NB4 (cell line): Measurements from ENCODE around the gene STUM.

ENCODE experiments used
- DNase-seq: peaks from one replicate; pipeline ENCODE4 v3.0.0; 2010; ENCODE audit warnings: low read depth
- H3K4me3 ChIP-seq: one replicate; pipeline ENCODE4 v1.5.1; 2011; ENCODE audit warnings: mild to moderate bottlenecking, low read depth, low read length, moderate library complexity
- MYC ChIP-seq: IDR thresholded peaks from 2 replicates; pipeline ENCODE4 v1.6.1; 2011; ENCODE audit warnings: low read depth, low read length
- POLR2A ChIP-seq: IDR thresholded peaks from 2 replicates; pipeline ENCODE4 v1.6.1; 2011; ENCODE audit warnings: mild to moderate bottlenecking; ENCODE audit not compliant: insufficient read length; ENCODE audit errors: extremely low read depth
- TF ChIP-seq, protein P1 (sequence below): IDR thresholded peaks from one replicate; pipeline ENCODE4 v1.5.1; 2012; ENCODE audit warnings: low read depth, low read length
- TF ChIP-seq, protein P2 (sequence below): IDR thresholded peaks from 2 replicates; pipeline ENCODE4 v1.6.1; 2011; ENCODE audit warnings: low read depth, low read length

The STUM gene

DNA sequence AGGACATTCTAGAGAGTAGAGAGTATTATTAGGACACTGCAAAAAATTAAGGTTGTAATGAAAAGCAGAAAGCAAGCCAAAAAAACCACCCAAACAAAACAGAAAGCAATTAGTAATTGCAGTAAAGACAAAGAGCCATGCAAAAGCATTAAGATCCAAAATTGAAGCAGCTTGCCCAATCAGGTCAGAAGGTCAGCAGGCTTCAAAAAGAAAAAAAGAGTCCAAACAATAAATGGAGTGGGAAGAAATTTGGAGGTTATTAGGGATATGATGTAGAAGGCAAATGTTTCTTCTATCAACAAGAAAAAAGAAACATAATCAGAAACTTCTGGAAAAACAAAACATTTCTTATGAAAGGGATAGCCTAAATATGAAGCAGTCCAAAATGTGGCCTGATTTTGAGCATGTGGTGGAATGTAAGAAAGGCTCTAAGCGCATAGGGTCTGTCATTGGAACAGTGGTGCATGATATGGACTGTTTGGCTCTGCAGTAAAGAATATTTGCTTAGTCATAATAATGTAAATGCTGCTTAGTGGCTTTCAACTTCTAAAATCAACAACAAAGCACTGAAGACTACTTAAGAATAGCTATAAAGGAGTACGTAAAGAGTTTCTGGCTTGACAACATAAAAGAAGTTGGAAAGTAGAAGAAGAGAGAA lies 4.8 kb downstream of the STUM start:
- no peak overlapping the region for H3K4me3 ChIP-seq
- TF ChIP-seq POLR2A = no peak
- no peak for TF ChIP-seq MYC
- TF ChIP-seq, protein P1, sequence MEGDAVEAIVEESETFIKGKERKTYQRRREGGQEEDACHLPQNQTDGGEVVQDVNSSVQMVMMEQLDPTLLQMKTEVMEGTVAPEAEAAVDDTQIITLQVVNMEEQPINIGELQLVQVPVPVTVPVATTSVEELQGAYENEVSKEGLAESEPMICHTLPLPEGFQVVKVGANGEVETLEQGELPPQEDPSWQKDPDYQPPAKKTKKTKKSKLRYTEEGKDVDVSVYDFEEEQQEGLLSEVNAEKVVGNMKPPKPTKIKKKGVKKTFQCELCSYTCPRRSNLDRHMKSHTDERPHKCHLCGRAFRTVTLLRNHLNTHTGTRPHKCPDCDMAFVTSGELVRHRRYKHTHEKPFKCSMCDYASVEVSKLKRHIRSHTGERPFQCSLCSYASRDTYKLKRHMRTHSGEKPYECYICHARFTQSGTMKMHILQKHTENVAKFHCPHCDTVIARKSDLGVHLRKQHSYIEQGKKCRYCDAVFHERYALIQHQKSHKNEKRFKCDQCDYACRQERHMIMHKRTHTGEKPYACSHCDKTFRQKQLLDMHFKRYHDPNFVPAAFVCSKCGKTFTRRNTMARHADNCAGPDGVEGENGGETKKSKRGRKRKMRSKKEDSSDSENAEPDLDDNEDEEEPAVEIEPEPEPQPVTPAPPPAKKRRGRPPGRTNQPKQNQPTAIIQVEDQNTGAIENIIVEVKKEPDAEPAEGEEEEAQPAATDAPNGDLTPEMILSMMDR = no peak
- TF ChIP-seq, protein P2, sequence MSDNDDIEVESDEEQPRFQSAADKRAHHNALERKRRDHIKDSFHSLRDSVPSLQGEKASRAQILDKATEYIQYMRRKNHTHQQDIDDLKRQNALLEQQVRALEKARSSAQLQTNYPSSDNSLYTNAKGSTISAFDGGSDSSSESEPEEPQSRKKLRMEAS = no peak
- DNase-seq = no peak

DNA sequence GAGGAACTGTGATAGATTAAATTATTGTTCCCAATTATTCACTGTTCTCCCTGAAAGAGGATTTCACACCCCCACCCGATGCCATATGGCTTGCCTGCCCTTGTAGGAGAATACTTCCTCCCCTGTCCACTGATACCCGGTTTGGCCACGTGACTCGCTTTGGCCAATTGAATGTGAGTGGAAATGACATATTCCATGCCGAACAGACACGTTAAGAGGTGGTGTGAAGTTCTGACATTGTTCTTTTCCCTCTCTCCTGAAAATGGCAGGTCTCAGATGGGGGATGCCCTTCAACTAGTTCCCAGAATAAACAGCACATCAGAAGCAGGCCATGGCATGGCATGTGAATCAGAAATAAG lies 5.3 kb downstream of the STUM start:
- DNase-seq = no peak
- TF ChIP-seq, protein P1 = no peak
- TF ChIP-seq, protein P2 = no peak
- TF ChIP-seq MYC (no peak), POLR2A (no peak)
- no peak overlapping the region for H3K4me3 ChIP-seq

DNA sequence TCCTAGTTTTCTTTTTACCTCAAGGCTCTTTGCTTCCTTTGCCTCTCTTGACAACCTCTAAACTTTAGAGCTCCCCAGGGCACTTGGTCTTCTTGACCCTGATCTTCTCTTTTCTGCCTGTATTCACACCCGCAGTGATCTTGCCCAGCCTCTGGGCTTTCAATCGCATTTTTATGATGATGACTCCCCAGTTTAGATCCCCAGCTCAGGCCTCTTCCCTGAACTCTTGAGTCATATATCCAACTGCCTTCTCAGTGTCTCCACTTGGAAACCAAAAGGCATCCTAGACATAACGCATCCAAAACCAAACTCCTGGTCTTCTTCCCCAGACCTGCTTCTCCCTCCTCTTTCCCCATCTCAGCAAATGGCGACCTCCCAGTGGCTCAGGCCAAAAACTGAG lies 6.5 kb downstream of the STUM start:
- no peak overlapping the region for H3K4me3 ChIP-seq
- no peak for DNase-seq
- TF ChIP-seq POLR2A = no peak
- TF ChIP-seq, protein P2 = no peak
- TF ChIP-seq, protein P1 = no peak
- TF ChIP-seq MYC = no peak

DNA sequence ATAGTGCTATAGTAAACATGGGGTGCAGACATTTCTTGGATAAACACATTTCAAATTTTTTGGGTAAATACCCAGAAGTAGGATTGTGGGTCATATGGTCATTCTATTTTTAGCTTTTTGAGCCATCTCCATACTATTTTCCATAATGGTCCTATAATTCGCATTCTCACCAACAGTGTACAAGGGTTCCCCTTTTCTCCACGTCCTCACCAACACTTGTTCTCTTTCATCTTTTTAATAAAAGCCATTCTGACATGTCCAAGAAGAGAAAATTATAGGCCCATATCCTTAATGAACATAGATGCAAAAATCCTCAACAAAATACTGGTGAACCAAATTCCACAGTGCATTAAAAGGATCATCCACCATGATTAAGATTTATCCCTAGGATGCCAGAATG lies 8.9 kb downstream of the STUM start:
- DNase-seq = no peak
- no peak overlapping the region for H3K4me3 ChIP-seq

DNA sequence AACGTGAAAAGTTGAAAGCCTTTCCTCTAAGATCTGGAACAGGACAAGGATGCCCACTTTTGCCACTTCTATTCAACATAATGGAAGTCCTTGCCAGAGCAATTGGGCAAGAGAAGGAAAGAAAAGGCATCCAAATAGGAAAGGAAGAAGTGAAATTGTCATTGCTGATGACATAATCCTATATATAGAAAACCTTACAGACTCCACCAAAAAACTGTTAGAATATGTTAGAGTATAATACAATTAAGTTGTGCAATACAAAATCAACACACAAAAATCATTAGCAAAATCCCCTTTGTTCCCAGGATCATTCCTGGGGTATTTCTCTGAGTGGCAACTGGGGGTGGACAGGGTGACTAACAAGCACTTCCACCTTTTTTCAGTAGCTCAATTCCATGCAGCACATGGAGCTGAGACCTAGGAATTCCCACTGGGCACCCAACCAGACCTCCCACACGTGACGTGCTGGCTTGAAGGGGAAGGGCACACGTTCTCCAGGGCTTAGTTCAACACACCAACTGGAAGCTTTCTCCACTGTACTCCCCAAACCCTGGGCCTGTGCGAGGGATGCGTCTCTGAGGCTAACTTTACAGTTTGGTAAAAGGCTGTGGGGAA lies 9.6 kb downstream of the STUM start:
- no peak overlapping the region for H3K4me3 ChIP-seq
- DNase-seq = no peak
- TF ChIP-seq POLR2A = no peak
- TF ChIP-seq MYC = no peak
- TF ChIP-seq, protein P1 = no peak
- TF ChIP-seq, protein P2 = no peak

More for the DNA sequence above, 8.9 kb downstream of the STUM start:
- TF ChIP-seq, protein P1 = no peak
- no peak for TF ChIP-seq POLR2A
- TF ChIP-seq, protein P2 = no peak
